Type B pancreatic cell (in vitro differentiated cells): ENCODE measurements around the gene IFRD1. TPM values are rescaled to one million over a fixed set of nuclear protein-coding genes. Genes with fewer than 3 reads are reported as not detected.

ENCODE experiments used
- DNase-seq: peaks from one replicate; pipeline ENCODE4 v3.0.0; 2021; ENCODE audit warnings: mixed read lengths; ENCODE audit not compliant: unreplicated experiment; ENCODE audit errors: extremely low spot score
- H3K27ac Mint-ChIP-seq: 2 replicates; pipeline ENCODE4 v1.8.0; 2021; ENCODE audit warnings: mild to moderate bottlenecking, mixed read lengths
- H3K27me3 Mint-ChIP-seq: 2 replicates; pipeline ENCODE4 v1.8.0; 2021; ENCODE audit warnings: mixed read lengths
- H3K36me3 Mint-ChIP-seq: 2 replicates; pipeline ENCODE4 v1.8.0; 2021; ENCODE audit warnings: mixed read lengths
- H3K4me1 Mint-ChIP-seq: one replicate; pipeline ENCODE4 v1.8.0; 2021; ENCODE audit warnings: mixed read lengths; ENCODE audit not compliant: unreplicated experiment
- H3K4me3 Mint-ChIP-seq: 2 replicates; pipeline ENCODE4 v1.8.0; 2021; ENCODE audit warnings: mild to moderate bottlenecking, mixed read lengths
- H3K9me3 Mint-ChIP-seq: 2 replicates; pipeline ENCODE4 v1.8.0; 2021; ENCODE audit warnings: mixed read lengths
- total RNA-seq: library from RNA; stranded (reverse); gene quantifications from 2 replicates; pipeline ENCODE4 v1.2.1, GENCODE V29; 2021; ENCODE audit warnings: low replicate concordance
- TF ChIP-seq, protein P1 (sequence below): fragments of 200-600 bp; sonication (generic); conservative IDR thresholded peaks from 2 replicates; pipeline ENCODE4 v1.5.0; 2021; ENCODE audit warnings: antibody characterized with exemption, mild to moderate bottlenecking

IFRD1 gene
- total RNA-seq, 1 donor from 2014 or later = 78.4 TPM

DNA sequence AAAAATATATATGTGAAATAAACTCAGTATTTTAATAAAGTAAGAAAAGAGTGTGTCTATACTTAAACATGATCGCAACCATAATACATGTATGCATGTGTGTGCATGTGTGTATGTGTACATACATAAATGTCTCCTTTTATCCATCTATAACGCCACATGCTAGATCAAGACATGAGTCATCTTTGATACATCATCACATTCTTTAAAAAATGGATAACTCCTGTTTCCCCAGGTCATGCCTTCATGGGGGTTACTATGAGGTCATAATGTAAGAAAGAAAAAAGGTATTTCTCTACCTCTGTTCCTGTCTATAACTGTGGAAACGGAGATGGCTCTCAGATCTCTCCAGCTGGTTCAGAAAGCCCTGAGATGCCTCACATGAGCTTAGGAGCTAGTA, 71.7 kb downstream of the IFRD1 start:
- peaks cover 4% of the 10 kb centered on the region for H3K9me3 Mint-ChIP-seq
- no peak overlapping the region for H3K27ac Mint-ChIP-seq
- H3K4me3 Mint-ChIP-seq = no peak overlapping the region
- H3K4me1 Mint-ChIP-seq = no peaks in the 10 kb centered on the region
- TF ChIP-seq, protein P1, sequence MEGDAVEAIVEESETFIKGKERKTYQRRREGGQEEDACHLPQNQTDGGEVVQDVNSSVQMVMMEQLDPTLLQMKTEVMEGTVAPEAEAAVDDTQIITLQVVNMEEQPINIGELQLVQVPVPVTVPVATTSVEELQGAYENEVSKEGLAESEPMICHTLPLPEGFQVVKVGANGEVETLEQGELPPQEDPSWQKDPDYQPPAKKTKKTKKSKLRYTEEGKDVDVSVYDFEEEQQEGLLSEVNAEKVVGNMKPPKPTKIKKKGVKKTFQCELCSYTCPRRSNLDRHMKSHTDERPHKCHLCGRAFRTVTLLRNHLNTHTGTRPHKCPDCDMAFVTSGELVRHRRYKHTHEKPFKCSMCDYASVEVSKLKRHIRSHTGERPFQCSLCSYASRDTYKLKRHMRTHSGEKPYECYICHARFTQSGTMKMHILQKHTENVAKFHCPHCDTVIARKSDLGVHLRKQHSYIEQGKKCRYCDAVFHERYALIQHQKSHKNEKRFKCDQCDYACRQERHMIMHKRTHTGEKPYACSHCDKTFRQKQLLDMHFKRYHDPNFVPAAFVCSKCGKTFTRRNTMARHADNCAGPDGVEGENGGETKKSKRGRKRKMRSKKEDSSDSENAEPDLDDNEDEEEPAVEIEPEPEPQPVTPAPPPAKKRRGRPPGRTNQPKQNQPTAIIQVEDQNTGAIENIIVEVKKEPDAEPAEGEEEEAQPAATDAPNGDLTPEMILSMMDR = no peak
- H3K36me3 Mint-ChIP-seq = no peaks in the 10 kb centered on the region
- H3K27me3 Mint-ChIP-seq = peaks cover 4% of the 10 kb centered on the region
- DNase-seq = no peak

DNA sequence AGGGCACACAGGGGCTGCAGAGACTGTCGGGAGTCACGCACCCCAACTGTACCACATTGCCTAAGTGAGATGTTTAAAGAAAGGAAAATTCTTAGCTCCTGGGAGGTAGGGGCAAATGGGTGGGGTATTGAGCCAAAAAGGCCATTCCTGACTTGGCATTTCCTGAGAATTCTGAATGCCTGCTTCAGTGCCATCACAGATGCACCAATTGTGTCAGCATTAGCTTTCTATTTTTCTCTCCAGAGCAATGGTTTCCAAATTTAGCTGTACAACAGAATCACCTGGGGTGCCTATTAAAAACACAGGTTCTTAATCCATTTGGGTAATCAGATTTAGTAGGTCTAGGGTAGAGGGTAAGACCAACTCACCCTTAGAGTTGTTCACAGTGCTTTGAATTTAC, 73.6 kb downstream of the IFRD1 start:
- no peak overlapping the region for H3K27ac Mint-ChIP-seq
- no peak for DNase-seq
- no peaks in the 10 kb centered on the region for H3K4me1 Mint-ChIP-seq
- no peaks in the 10 kb centered on the region for H3K36me3 Mint-ChIP-seq
- H3K4me3 Mint-ChIP-seq = no peak overlapping the region
- TF ChIP-seq, protein P1 = no peak
- no peaks in the 10 kb centered on the region for H3K27me3 Mint-ChIP-seq
- H3K9me3 Mint-ChIP-seq = peaks cover 4% of the 10 kb centered on the region

Other genes starting within 250 kb of the IFRD1 start
- gene DOCK4, start 244.1 kb upstream of the IFRD1 start, total RNA-seq = 14.7 and 24.6 TPM in 2 replicates
- gene ZNF277, start 243.8 kb upstream of the IFRD1 start, total RNA-seq = 20.0 and 21.4 TPM in 2 replicates
- gene LSMEM1, start 30.5 kb downstream of the IFRD1 start, total RNA-seq = 0.98 and 1.9 TPM in 2 replicates